Left renal cortex interstitium (tissue), 4 donors: ENCODE data around the gene PSMD4. TPM values are rescaled to one million over a fixed set of nuclear protein-coding genes. Genes with fewer than 3 reads are reported as not detected.

Experiments used
- DNase-seq, 4 donors: peaks; one replicate each; pipeline ENCODE4 v3.0.0-alpha.2; 2013; ENCODE audit warnings: low read depth in 4 of 4, low spot score in 2 of 4, missing footprints in 1 of 4
- polyA plus RNA-seq, 4 donors: library from polyadenylated mRNA; unstranded; fragments of 120-200 nt; gene quantifications; one replicate each; pipeline ENCODE4 v1.2.1, GENCODE V29; 2013; ENCODE audit not compliant: insufficient read length in 4 of 4

The PSMD4 gene
- polyA plus RNA-seq, 4 donors, result 162 to 171 (median 168) TPM

DNA sequence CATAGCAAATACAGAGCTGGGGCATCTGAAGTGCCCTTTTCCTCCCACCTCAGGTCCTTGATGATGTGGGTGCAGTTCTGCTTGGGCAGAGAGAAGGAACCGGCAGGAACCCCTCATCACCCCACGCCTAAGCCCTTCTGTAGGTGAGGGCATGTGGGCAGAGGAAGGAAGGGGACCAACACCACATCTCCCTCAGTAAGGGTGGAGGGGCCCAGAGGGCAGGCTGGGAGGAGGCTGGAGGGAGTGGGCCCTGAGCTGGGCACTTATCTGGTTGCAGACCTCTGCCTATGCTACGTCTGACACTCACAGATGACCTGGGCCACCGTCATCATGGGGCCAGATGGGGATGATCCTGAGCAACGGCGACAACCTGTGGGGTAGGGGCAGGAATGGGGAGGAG lies 38.6 kb downstream of the PSMD4 start:
- no peak for DNase-seq

DNA sequence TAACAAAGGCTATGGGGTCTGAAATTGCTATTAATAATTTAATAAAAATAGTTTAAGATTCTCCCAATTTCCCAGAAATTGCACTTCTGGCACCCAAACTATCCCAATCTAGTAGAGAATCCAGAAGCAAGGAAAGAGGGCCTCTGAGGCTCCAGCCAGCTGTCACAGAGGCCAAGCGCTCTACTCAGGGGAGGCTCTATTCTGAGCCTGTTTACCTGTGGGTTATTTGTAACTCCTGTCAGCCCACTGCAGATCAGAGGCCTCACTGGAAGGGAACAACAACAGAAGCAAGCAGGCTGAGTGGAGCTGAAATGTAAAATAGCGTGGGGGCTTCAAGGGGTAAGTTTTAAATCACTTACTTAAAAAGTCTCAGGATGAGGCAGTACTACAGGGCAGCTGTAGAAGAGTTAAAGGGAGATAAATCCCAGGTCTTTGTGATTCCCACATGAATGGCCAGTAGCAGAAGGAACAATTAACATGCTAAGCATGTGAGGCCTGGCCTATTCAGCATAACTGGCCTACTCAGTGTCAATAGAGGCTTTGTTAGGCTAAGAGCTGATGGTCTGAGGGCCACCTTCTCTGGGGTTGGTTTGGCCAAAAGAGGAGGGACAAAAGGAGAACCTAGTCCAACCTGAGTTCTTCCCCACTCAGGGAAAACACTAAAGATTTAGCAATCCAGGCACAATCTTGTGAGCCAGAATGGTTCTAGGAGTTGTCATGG lies 40.4 kb downstream of the PSMD4 start:
- no peak for DNase-seq

DNA sequence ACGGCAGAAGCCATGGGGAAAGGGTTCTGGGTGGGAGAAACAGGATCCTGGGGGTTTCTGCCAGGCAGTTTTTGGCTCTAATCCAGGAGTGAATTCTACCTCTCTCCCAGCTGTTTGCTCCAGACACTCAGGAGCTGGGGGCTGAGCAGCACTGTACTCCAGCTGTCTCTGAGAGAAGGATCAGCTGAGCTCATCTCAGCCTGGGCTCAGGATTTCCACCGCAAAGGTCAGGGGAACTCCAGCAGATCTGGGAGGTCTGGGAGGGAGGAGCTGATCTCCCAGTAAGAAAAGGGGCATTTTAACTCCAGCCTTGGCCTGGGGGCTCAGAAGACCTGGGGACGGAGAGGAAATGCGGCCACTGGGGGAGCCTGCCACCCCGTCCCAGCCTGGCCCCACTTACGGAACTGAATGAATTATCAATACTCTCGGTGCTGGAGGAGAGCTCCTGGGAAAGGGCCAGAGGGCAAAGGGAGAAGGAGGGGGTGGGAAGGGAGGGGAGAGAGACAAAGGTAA lies 55.3 kb downstream of the PSMD4 start:
- no peak for DNase-seq

DNA sequence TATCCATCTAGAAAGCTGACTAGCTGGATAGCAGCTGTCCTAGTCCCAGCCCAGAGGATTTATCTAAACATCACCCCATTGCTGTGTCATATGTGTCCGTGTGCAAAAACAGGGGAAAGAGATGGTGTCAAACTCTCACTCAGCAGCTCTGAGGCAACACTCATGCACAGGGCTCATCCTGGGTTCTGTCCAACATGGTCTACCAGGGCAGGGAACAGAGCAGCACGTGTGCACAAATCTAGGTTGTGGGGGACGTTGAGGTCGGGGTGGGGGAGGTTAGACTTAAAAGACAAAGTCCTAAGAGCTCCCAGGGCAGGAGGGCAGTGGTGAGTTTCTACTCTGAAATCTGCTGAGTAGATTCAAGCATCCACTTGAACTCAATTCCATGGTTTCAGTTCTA lies 56.5 kb downstream of the PSMD4 start:
- no peak for DNase-seq

DNA sequence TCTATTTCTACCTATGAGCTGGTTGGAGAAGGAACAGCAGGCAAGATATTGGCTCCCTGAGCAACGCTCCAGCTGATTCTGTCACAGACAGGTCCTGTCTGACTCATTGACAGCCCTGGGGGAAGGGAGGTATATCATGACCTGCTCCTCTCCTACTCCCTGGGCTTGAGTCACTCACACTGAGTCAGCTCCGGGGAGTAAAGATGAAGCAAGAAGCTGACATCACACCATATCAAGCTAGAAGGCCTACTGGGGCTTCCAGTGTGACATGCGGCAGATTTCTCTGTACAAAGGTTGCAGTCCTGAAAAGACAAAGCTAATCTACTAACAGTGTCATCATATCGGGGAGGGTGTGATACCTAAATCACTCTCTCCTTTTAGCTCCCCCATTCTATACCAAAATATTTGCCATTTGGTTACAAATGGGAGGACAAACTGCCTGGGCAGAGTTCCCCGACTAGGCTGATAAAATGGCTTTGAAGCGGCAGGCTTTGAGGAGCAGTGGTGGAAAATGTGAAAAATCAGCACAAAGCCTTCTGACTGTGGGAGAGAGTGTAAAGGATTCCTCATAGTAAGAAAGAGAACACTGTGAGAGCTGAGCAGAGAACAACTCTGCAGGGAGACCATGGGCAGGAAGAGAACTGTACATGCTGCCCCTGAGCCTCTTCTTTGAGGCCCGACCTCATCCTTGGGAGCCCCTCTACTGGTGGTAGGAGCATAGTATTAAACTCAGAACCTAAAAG lies 57.2 kb downstream of the PSMD4 start:
- no peak for DNase-seq

DNA sequence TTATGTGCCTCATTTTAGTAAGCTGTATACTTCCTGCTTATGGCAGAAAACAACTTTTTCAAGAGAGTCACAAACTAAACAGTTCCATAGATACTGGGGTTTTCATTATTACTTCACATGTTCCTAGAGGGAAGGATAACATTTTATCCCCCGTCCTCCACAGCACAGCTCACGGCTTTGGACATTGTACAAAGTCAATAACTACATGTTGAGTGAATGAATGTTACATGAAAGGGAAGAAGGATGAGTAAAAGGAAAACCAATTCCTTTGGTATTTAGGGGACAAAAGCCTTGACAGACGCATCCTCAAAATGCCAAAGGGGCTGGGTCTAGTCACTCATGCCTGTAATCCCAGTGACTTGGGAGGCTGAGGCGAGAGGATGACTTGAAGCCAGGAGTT lies 57.9 kb downstream of the PSMD4 start:
- no peak for DNase-seq

DNA sequence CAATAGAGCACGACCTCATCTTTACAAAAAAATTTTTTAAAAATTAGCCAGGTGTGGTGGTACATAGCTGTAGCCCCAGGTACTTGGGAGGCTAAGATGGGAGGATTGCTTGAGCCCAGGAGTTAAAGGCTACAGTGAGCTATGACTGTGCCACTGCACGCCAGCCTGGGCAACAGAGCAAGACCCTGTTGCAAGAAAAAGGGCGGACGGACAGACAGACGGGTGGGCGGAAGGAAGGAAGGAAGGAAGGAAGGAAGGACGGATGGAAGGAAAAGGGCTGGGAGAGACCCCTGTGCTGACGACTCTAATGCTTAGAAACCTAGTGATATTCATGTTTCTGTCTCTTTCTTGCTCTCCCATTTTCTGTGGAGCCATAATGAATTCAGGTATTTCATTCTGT lies 58.3 kb downstream of the PSMD4 start:
- no peak for DNase-seq

DNA sequence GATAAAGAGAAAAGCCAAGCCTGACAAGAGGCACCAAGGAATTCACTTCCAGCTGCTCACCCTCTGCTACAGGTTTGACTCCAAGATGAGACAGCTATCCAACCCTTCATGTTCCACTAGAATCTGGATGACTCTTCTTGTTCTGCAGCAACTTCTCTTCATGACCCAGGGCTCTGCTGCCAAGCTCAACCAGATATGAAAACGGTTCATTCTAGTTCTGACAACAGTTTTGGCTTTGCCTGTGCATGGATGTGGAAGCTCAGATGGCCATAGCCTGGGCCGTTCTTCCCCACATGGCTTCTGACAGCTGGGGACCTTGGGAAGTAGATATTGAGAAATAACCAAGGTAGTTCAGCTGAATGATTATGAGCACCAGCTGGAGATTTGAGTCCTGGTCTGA lies 59.0 kb downstream of the PSMD4 start:
- no peak for DNase-seq

DNA sequence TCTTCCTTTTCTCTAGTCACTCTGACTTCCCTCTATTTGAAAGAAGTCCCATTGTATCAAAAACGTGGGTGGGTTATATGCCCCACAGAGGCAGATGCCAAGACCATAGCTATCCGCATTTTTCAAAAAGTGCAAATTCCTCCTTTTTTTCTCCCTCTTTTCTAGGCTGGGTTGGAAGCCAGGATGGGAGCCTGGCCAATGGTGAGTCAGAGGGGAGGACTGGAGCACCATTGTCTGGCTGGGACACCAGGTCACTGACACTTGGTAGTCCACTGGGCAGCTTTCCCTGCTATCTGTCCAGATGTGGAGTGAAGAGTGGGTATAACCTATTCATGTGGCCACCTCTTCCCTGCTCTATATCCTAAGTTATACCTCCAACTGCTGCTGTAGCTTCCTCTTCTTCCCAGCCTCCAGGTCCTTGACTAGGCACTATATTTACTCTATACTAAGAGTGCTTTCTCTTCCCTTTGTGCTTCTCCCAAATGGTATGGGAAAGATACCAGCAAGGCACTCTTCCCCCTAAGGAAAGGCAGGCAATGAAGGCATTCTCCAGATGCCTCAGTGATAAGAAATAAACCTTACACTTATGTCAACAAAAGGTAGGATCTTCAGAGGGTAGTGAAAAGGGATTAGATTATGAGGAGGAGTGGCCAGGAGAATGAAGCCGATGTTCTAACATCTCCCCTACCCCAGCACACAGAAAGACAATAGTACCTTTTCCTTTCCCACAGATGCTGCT lies 59.8 kb downstream of the PSMD4 start:
- no peak for DNase-seq

DNA sequence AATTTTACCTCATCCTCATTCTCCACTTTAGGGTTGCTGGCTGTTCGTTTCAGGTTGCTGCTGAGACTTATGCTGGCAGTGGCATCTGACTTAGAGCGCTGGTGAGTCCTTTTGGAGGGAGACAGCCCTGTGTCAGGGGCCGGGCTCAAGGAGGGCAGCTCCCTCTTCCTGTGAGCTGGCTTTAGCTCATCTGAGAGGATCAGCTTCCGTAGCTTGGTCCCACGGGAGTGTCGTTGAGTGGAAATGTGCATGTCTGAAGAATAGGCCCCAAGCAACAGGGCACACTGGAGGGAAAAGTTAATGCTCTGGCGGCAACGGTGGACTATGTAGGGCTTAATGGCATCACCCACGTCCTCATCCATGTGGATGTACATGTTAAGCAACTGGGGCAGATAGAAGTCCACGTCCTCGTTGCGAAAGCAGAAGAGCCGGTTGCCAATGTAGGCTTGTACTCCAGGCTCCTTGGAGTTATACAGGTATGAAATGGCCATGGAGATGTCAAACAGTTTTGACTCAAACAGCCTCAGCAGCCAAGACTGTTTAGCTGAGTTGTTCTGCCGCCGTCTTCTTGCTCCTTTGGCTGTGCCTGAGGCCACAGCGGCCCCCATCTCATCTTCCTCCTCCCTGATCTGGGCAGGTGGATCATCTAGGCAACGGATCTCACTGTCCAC lies 61.2 kb downstream of the PSMD4 start:
- no peak for DNase-seq

Other genes starting within 250 kb of the PSMD4 start
- gene MINDY1, start 247.8 kb upstream of the PSMD4 start, polyA plus RNA-seq, result 10 to 100 TPM; 38.1 to 59.4 (median 46.7) TPM
- 10 to 100 TPM; 40.6 to 47.9 (median 43.7) TPM for gene PRUNE1, start 246.3 kb upstream of the PSMD4 start, polyA plus RNA-seq
- 1 to 10 TPM; 1.3 to 5.2 (median 2.7) TPM for gene BNIPL, start 218.1 kb upstream of the PSMD4 start, polyA plus RNA-seq
- gene C1orf56, start 207.0 kb upstream of the PSMD4 start, polyA plus RNA-seq, result 10 to 100 TPM in 2 of 4 donors, 1 to 10 TPM in 2; 9.0 to 14.8 (median 10.2) TPM
- 10 to 100 TPM; 60.1 to 86.6 (median 80.3) TPM for gene CDC42SE1, start 195.1 kb upstream of the PSMD4 start, polyA plus RNA-seq
- 10 to 100 TPM; 24.0 to 26.1 (median 24.6) TPM for gene MLLT11, start 194.3 kb upstream of the PSMD4 start, polyA plus RNA-seq
- 10 to 100 TPM in 3 of 4 donors, 1 to 10 TPM in 1; 9.6 to 14.9 (median 11.6) TPM for gene GABPB2, start 184.0 kb upstream of the PSMD4 start, polyA plus RNA-seq
- 10 to 100 TPM; 22.4 to 34.6 (median 28.6) TPM for gene SEMA6C, start 108.1 kb upstream of the PSMD4 start, polyA plus RNA-seq
- 1 to 10 TPM; 1.2 to 2.2 (median 1.3) TPM for gene TNFAIP8L2, start 98.1 kb upstream of the PSMD4 start, polyA plus RNA-seq
- 10 to 100 TPM; 15.6 to 19.7 (median 16.8) TPM for gene LYSMD1, start 88.8 kb upstream of the PSMD4 start, polyA plus RNA-seq
- gene SCNM1, start 88.6 kb upstream of the PSMD4 start, polyA plus RNA-seq, result 10 to 100 TPM; 35.1 to 42.5 (median 41.1) TPM
- 1 to 10 TPM in 3 of 4 donors, under 1 TPM in 1; 0.75 to 1.5 (median 1.2) TPM for gene TMOD4, start 78.8 kb upstream of the PSMD4 start, polyA plus RNA-seq
- 10 to 100 TPM; 66.6 to 74.2 (median 71.6) TPM for gene VPS72, start 64.5 kb upstream of the PSMD4 start, polyA plus RNA-seq
- 10 to 100 TPM; 51.5 to 76.7 (median 70.4) TPM for gene PIP5K1A, start 56.2 kb upstream of the PSMD4 start, polyA plus RNA-seq
- 10 to 100 TPM; 21.6 to 30.0 (median 26.4) TPM for gene ZNF687, start 27.6 kb downstream of the PSMD4 start, polyA plus RNA-seq
- gene PI4KB, start 72.7 kb downstream of the PSMD4 start, polyA plus RNA-seq, result 10 to 100 TPM; 59.0 to 77.4 (median 67.2) TPM
- gene RFX5, start 92.5 kb downstream of the PSMD4 start, polyA plus RNA-seq, result 10 to 100 TPM; 43.5 to 49.2 (median 47.0) TPM
- 10 to 100 TPM; 52.1 to 60.5 (median 52.9) TPM for gene SELENBP1, start 118.0 kb downstream of the PSMD4 start, polyA plus RNA-seq
- 100 to 1,000 TPM; 238 to 292 (median 254) TPM for gene PSMB4, start 144.8 kb downstream of the PSMD4 start, polyA plus RNA-seq
- gene POGZ, start 204.8 kb downstream of the PSMD4 start, polyA plus RNA-seq, result 100 to 1,000 TPM in 2 of 4 donors, 10 to 100 TPM in 2; 75.0 to 170 (median 125) TPM